H1 (cell line): Measurements from ENCODE around the gene NHERF2. TPM values are rescaled to one million over a fixed set of nuclear protein-coding genes. Genes with fewer than 3 reads are reported as not detected.

Source experiments
- CTCF ChIA-PET: fragments of 300-600 bp; sonication (Branson Sonifier 250); formaldehyde crosslinking; loops from one replicate; lab custom pipeline; 2021; ENCODE audit not compliant: partially characterized antibody; lab: Charles Lee
- POLR2A ChIA-PET: fragments of 300-600 bp; sonication (Branson Sonifier 250); formaldehyde crosslinking; loops from one replicate; lab custom pipeline; 2021; ENCODE audit warnings: inconsistent platforms; ENCODE audit not compliant: partially characterized antibody; lab: Charles Lee
- DNase-seq, 2 experiments: peaks; one replicate each; pipeline versions ENCODE4 v3.0.0 to v3.0.0-alpha.2; 2010 to 2022; ENCODE audit warnings: low spot score in 2 of 2, low read depth in 1 of 2, mixed read lengths in 1 of 2
- FAIRE-seq: peaks from 2 replicates; lab custom pipeline; 2011; peaks lifted over from hg19 to GRCh38; lab: Jason Lieb, UNC
- H2AFZ ChIP-seq: 2 replicates; pipeline ENCODE4 v1.8.1; 2012; ENCODE audit warnings: low read length, inconsistent platforms
- H2AK5ac ChIP-seq: 2 replicates; pipeline ENCODE4 v1.6.1; 2013; ENCODE audit warnings: low read depth, low read length
- H2BK120ac ChIP-seq: replicated peaks from 2 replicates; pipeline ENCODE3; 2013; ENCODE audit warnings: low read depth, low read length, inconsistent platforms
- H2BK12ac ChIP-seq: 2 replicates; pipeline ENCODE4 v1.6.1; 2013; ENCODE audit warnings: low read depth, low read length
- H2BK15ac ChIP-seq: 2 replicates; pipeline ENCODE4 v1.6.1; 2013; ENCODE audit warnings: low read length
- H2BK20ac ChIP-seq: 2 replicates; pipeline ENCODE4 v1.6.1; 2013; ENCODE audit warnings: low read length
- H2BK5ac ChIP-seq: 2 replicates; pipeline ENCODE4 v1.6.1; 2013; ENCODE audit warnings: low read depth, low read length
- H3K14ac ChIP-seq: 2 replicates; pipeline ENCODE4 v1.6.1; 2013; ENCODE audit warnings: inconsistent platforms; ENCODE audit not compliant: insufficient read length
- H3K18ac ChIP-seq: 2 replicates; pipeline ENCODE4 v1.6.1; 2013; ENCODE audit warnings: low read length; ENCODE audit errors: extremely low read depth
- H3K23ac ChIP-seq: 2 replicates; pipeline ENCODE4 v1.6.1; 2013; ENCODE audit warnings: inconsistent platforms; ENCODE audit not compliant: insufficient read length
- H3K23me2 ChIP-seq: 2 replicates; pipeline ENCODE4 v1.6.1; 2013; ENCODE audit warnings: low read depth, low read length
- H3K27ac ChIP-seq: 2 replicates; pipeline ENCODE4 v1.6.1; 2011; ENCODE audit warnings: low read depth, low read length, inconsistent platforms
- H3K27me3 ChIP-seq, 4 experiments: replicated peaks in 1 of 4; 1 replicate in 1 of 4; 2 replicates in 3 of 4; pipeline versions ENCODE4 v1.6.1 to v1.8.1; 2011 to 2013; ENCODE audit warnings: low read length in 3 of 4, mild to moderate bottlenecking in 3 of 4, inconsistent platforms in 2 of 4, mixed read lengths in 2 of 4, moderate library complexity in 1 of 4; ENCODE audit not compliant: control insufficient read depth in 3 of 4, insufficient read depth in 3 of 4; ENCODE audit errors: extremely low read depth in 1 of 4
- H3K36me3 ChIP-seq, 4 experiments: 2 replicates each; pipeline versions ENCODE4 v1.6.1 to v1.8.1; 2011 to 2013; ENCODE audit warnings: mild to moderate bottlenecking in 4 of 4, low read length in 3 of 4, moderate library complexity in 2 of 4, control low read depth in 1 of 4, inconsistent platforms in 1 of 4; ENCODE audit not compliant: insufficient read depth in 4 of 4, control insufficient read depth in 2 of 4
- H3K4ac ChIP-seq: replicated peaks from 2 replicates; pipeline ENCODE3; 2013; ENCODE audit warnings: low read length, low read depth, mixed read lengths, inconsistent platforms; ENCODE audit not compliant: insufficient read length
- H3K4me1 ChIP-seq, 4 experiments: replicated peaks in 1 of 4; 1 replicate in 1 of 4; 2 replicates in 3 of 4; pipeline versions ENCODE4 v1.6.1 to v1.8.1; 2011 to 2013; ENCODE audit warnings: low read length in 3 of 4, inconsistent platforms in 2 of 4, mixed read lengths in 1 of 4; ENCODE audit not compliant: insufficient read depth in 4 of 4, control insufficient read depth in 3 of 4
- H3K4me2 ChIP-seq, 2 experiments: 2 replicates each; pipeline versions ENCODE4 v1.6.1 to v1.8.1; 2011 to 2013; ENCODE audit warnings: low read depth in 2 of 2, low read length in 2 of 2, control low read depth in 1 of 2, inconsistent platforms in 1 of 2, mild to moderate bottlenecking in 1 of 2; ENCODE audit not compliant: insufficient read depth in 1 of 2
- H3K4me3 ChIP-seq, 4 experiments: fragments of 200-600, 300-600 bp in 1 of 4; sonication (generic), shearing (Covaris generic), sonication (Bioruptor Twin) in 1 of 4; 2 replicates each; pipeline versions ENCODE4 v1.5.1 to v1.8.1; 2011 to 2016; ENCODE audit warnings: low read length in 4 of 4, low read depth in 3 of 4, control low read depth in 2 of 4, inconsistent platforms in 2 of 4, mild to moderate bottlenecking in 2 of 4, mixed read lengths in 1 of 4, moderate library complexity in 1 of 4; ENCODE audit not compliant: insufficient read depth in 2 of 4; ENCODE audit errors: extremely low read depth in 1 of 4
- H3K56ac ChIP-seq: replicated peaks from 2 replicates; pipeline ENCODE3; 2013; ENCODE audit warnings: low read depth, mild to moderate bottlenecking, mixed read lengths, low read length, inconsistent platforms; ENCODE audit not compliant: insufficient read length
- H3K79me1 ChIP-seq: 2 replicates; pipeline ENCODE4 v1.6.1; 2013; ENCODE audit warnings: low read depth, low read length, control low read depth
- H3K79me2 ChIP-seq, 2 experiments: 2 replicates each; pipeline versions ENCODE4 v1.6.1 to v1.8.1; 2012 to 2013; ENCODE audit warnings: low read length in 2 of 2, mild to moderate bottlenecking in 2 of 2, inconsistent platforms in 1 of 2; ENCODE audit not compliant: insufficient read depth in 2 of 2, control insufficient read depth in 1 of 2
- H3K9ac ChIP-seq, 4 experiments: replicated peaks in 1 of 4; 1 replicate in 1 of 4; 2 replicates in 3 of 4; pipeline versions ENCODE4 v1.6.1 to v1.8.1; 2011 to 2013; ENCODE audit warnings: low read depth in 3 of 4, low read length in 3 of 4, control low read depth in 2 of 4, mild to moderate bottlenecking in 2 of 4, moderate library complexity in 2 of 4, inconsistent platforms in 1 of 4; ENCODE audit errors: extremely low read depth in 1 of 4
- H3K9me3 ChIP-seq, 2 experiments: 2 replicates each; pipeline versions ENCODE4 v1.6.1 to v1.8.1; 2012 to 2013; ENCODE audit warnings: mild to moderate bottlenecking in 2 of 2, moderate library complexity in 2 of 2, control low read depth in 1 of 2, inconsistent platforms in 1 of 2, low read depth in 1 of 2, low read length in 1 of 2, mixed read lengths in 1 of 2; ENCODE audit not compliant: insufficient read depth in 2 of 2
- H4K20me1 ChIP-seq, 2 experiments: replicated peaks in 1 of 2; 2 replicates each; pipeline versions ENCODE3 to v1.8.1; 2011 to 2013; ENCODE audit warnings: inconsistent platforms in 2 of 2, low read length in 2 of 2, mild to moderate bottlenecking in 1 of 2; ENCODE audit not compliant: insufficient read depth in 2 of 2, control insufficient read depth in 1 of 2
- H4K5ac ChIP-seq: 2 replicates; pipeline ENCODE4 v1.6.1; 2013; ENCODE audit warnings: low read length, low read depth, mixed read lengths, inconsistent platforms; ENCODE audit not compliant: insufficient read length
- H4K8ac ChIP-seq: 2 replicates; pipeline ENCODE4 v1.8.0; 2013; ENCODE audit warnings: mild to moderate bottlenecking, moderate library complexity, low read length, inconsistent platforms; ENCODE audit not compliant: insufficient read depth; ENCODE audit errors: extremely low read depth
- H4K91ac ChIP-seq: replicated peaks from 2 replicates; pipeline ENCODE3; 2013; ENCODE audit warnings: low read length, mixed read lengths, inconsistent platforms; ENCODE audit not compliant: insufficient read length
- CEBPB ChIP-seq: IDR thresholded peaks from 2 replicates; pipeline ENCODE4 v1.6.1; 2012; ENCODE audit warnings: low read depth, low read length
- HDAC2 ChIP-seq, 2 experiments: fragments of 300-600 bp in 1 of 2; sonication (generic) in 1 of 2; IDR thresholded peaks; 2 replicates each; pipeline ENCODE4 v1.6.1; 2011 to 2012; ENCODE audit warnings: low read depth in 2 of 2, low read length in 2 of 2, mild to moderate bottlenecking in 2 of 2, moderate library complexity in 2 of 2, borderline replicate concordance in 1 of 2, inconsistent platforms in 1 of 2
- HDAC6 ChIP-seq: IDR thresholded peaks from one replicate; pipeline ENCODE4 v1.7.1; 2012; ENCODE audit warnings: low read depth, mild to moderate bottlenecking, inconsistent platforms, low read length, moderate library complexity
- KDM4A ChIP-seq: IDR thresholded peaks from one replicate; pipeline ENCODE4 v1.7.1; 2012; ENCODE audit warnings: low read depth, mild to moderate bottlenecking, moderate library complexity, low read length, inconsistent platforms; ENCODE audit not compliant: severe bottlenecking
- POLR2AphosphoS5 ChIP-seq: IDR thresholded peaks from 2 replicates; pipeline ENCODE4 v1.6.1; 2011; ENCODE audit warnings: low read depth, low read length
- RBBP5 ChIP-seq: IDR thresholded peaks from 2 replicates; pipeline ENCODE4 v1.7.1; 2012; ENCODE audit warnings: low read depth, mild to moderate bottlenecking, inconsistent platforms, low read length, moderate library complexity, borderline replicate concordance
- SIN3A ChIP-seq, 2 experiments: IDR thresholded peaks in 1 of 2; conservative IDR thresholded peaks in 1 of 2; 2 replicates each; pipeline ENCODE4 v1.6.1; 2011 to 2012; ENCODE audit warnings: low read length in 2 of 2, improper control_type of control experiment in 1 of 2, low read depth in 1 of 2, mild to moderate bottlenecking in 1 of 2
- SIRT6 ChIP-seq: IDR thresholded peaks from one replicate; pipeline ENCODE4 v1.7.1; 2012; ENCODE audit warnings: low read length, inconsistent platforms
- YY1 ChIP-seq: IDR thresholded peaks from 2 replicates; pipeline ENCODE4 v1.6.1; 2011; ENCODE audit warnings: low read depth, mild to moderate bottlenecking, low read length
- WGBS, 2 experiments: shearing (Covaris generic) in 1 of 2; methylation state at CpG; one replicate each; pipeline versions ENCODE4 v1.1.6 to v1.1.7; 2013 to 2015; ENCODE audit warnings: low lambda C conversion rate in 2 of 2, mixed read lengths in 2 of 2, inconsistent platforms in 1 of 2, low coverage in 1 of 2, missing lambda C conversion rate in 1 of 2; ENCODE audit not compliant: insufficient replicate concordance in 2 of 2, insufficient coverage in 1 of 2, insufficient read length in 1 of 2; ENCODE audit errors: extremely low coverage in 1 of 2, missing lambda C conversion rate in 1 of 2; 5-methylcytosine and 5-hydroxymethylcytosine counted together
- polyA plus RNA-seq, 7 experiments: library from polyadenylated mRNA; depleted of rRNA in 3 of 7; stranded (reverse) in 5 of 7; unstranded in 2 of 7; fragments of >200 nt in 5 of 7; fragments of 200-250 nt in 2 of 7; gene quantifications; 1 replicate in 5 of 7; 2 replicates in 1 of 7; 4 replicates in 1 of 7; pipeline versions ENCODE4 v1.2.1 to v1.2.3, GENCODE V29; 2011 to 2013; ENCODE audit warnings: missing spikeins in 2 of 7, mixed read lengths in 2 of 7
- total RNA-seq: library from RNA; stranded (reverse); fragmentation: NEBNext Ultra II Directional; extraction: Animal tissue kit (Norgen Biotek cat#: 25700); gene quantifications from 2 replicates; pipeline ENCODE4 v1.2.1, GENCODE V29; 2021

Gene NHERF2
- total and polyA plus RNA-seq, 2 of the 8 experiments (the other 6 are each of a cell fraction or from before 2014, with no cell fraction given), result 13.9 to 19.3 TPM

- peaks cover 22 to 43% of the 10 kb centered on the region in 2 experiments; a peak in 3 of 4 replicates for H3K79me2 ChIP-seq
- peaks cover 9% of the 10 kb centered on the region; the same call in 1 of the 2 replicates for H3K79me1 ChIP-seq
Observed at GRCh38 chr16:2009164-2009711, 17.5 kb upstream of the NHERF2 start.

More at GRCh38 chr16:2009164-2009711, 17.5 kb upstream of the NHERF2 start:
- 0 out of 2 replicates have a peak overlapping the region, but pooled peaks have one; percentile 53 for H2AK5ac ChIP-seq
- H4K5ac ChIP-seq, result peak overlapping the region; percentile 31
- ChIA-PET CTCF (interaction anchor here (1.4 to 2.2 kb wide), 4 partner anchors 7 to 47 kb away, joined by 3 to 7 read pairs (median 6); partner anchors contain the start of gene NPW), POLR2A (interaction anchor here (0.6 to 2.8 kb wide), 12 partner anchors 8 to 492 kb away, joined by 3 to 17 read pairs (median 4); partner anchors contain the start of genes RPS2, TBL3 and TRAF7)
- no peak overlapping the region for H2AFZ ChIP-seq
- WGBS, 2 experiments, result 2% methylated on average over 8 of the region's 55 CpGs; no CpG with 5 or more reads in 1 of the 2 experiments
- peaks cover 17 to 41% of the 10 kb centered on the region in 2 experiments for H4K20me1 ChIP-seq
- H3K4me3 ChIP-seq, result peak overlapping the region; percentile 66 to 95 (median 83)
- no peak overlapping the region for H2BK20ac ChIP-seq
- no peaks in the 10 kb centered on the region for H3K27me3 ChIP-seq
- H3K9me3 ChIP-seq, result no peaks in the 10 kb centered on the region
- peaks cover 12% of the 10 kb centered on the region; the same call in 1 of the 2 replicates for H3K23me2 ChIP-seq
- no peak overlapping the region for H2BK12ac ChIP-seq
- H2BK15ac ChIP-seq, result no peak overlapping the region
- TF ChIP-seq CEBPB, result no peak
- no peak for TF ChIP-seq SIRT6
- no peak for TF ChIP-seq HDAC6
- peak; percentile 80 for TF ChIP-seq KDM4A
- no peak for TF ChIP-seq YY1
- 0 out of 4 replicates have a peak, but pooled peaks of 1 of the 2 experiments have one; percentile 17 for TF ChIP-seq SIN3A (conservative IDR thresholded peaks at IDR 0.05 in 1 of 2, IDR thresholded peaks at IDR 0.05 in 1 of 2; ENCODE audit: low read depth in 1 of 2, low read length in 2 of 2)
- 0 out of 4 replicates have a peak, but pooled peaks of 1 of the 2 experiments have one; percentile 21 for TF ChIP-seq HDAC2 (IDR thresholded peaks at IDR 0.05; ENCODE audit: borderline replicate concordance in 1 of 2, low read depth in 2 of 2, low read length in 2 of 2)
- 0 out of 2 replicates have a peak, but pooled peaks have one; percentile 11 for TF ChIP-seq RBBP5
- no peak for TF ChIP-seq POLR2AphosphoS5
- TF ChIP-seq, all 59 proteins: peak for 4
- Histone ChIP-seq H3K56ac (no peak overlapping the region), H4K8ac (no peak overlapping the region), H3K9ac (peak overlapping the region; percentile 51 to 83 (median 76)), H2BK5ac (no peak overlapping the region; the same call in 1 of the 2 replicates), H3K36me3 (0 out of 8 replicates have a peak, but pooled peaks cover 0 to 2% (median 0%) of the 10 kb centered on the region in 4 experiments), H3K4me1 (peaks cover 3 to 33% (median 20%) of the 10 kb centered on the region in 4 experiments), H3K27ac (peak overlapping the region; percentile 61; the same call in 1 of the 2 replicates), H3K4me2 (peak overlapping the region; percentile 89 to 92), H3K18ac (no peak overlapping the region), H4K91ac (no peak overlapping the region), H3K23ac (no peak overlapping the region), H2BK120ac (no peak overlapping the region), H3K4ac (no peak overlapping the region), H3K14ac (no peak overlapping the region)
- FAIRE-seq, result no peak
- no peak for DNase-seq
